H9 (cell line): Measurements from ENCODE around the gene IFIH1. TPM values are rescaled to one million over a fixed set of nuclear protein-coding genes. Genes with fewer than 3 reads are reported as not detected.

Experiments
- DNase-seq: peaks from one replicate; pipeline ENCODE4 v3.0.0-alpha.2; 2017
- H2AFZ ChIP-seq: one replicate; pipeline ENCODE4 v1.6.1; 2013; ENCODE audit warnings: mild to moderate bottlenecking, low read length, control low read depth, moderate library complexity
- H2AK5ac ChIP-seq: 2 replicates; pipeline ENCODE4 v1.6.1; 2013; ENCODE audit warnings: low read length, control low read depth, mixed read lengths; ENCODE audit not compliant: insufficient read length
- H2BK120ac ChIP-seq: one replicate; pipeline ENCODE4 v1.6.1; 2013; ENCODE audit warnings: low read depth, mild to moderate bottlenecking, low read length, control low read depth, inconsistent platforms; ENCODE audit not compliant: poor library complexity, severe bottlenecking
- H2BK12ac ChIP-seq: 2 replicates; pipeline ENCODE4 v1.6.1; 2013; ENCODE audit warnings: low read length, control low read depth, mixed read lengths, low read depth; ENCODE audit not compliant: insufficient read length
- H2BK15ac ChIP-seq: 2 replicates; pipeline ENCODE4 v1.6.1; 2013; ENCODE audit warnings: low read depth, low read length, control low read depth
- H2BK20ac ChIP-seq: one replicate; pipeline ENCODE4 v1.6.1; 2013; ENCODE audit warnings: low read depth, mild to moderate bottlenecking, low read length, control low read depth, inconsistent platforms; ENCODE audit not compliant: poor library complexity, severe bottlenecking
- H2BK5ac ChIP-seq: 2 replicates; pipeline ENCODE4 v1.6.1; 2013; ENCODE audit warnings: low read length, control low read depth, mixed read lengths; ENCODE audit not compliant: insufficient read length
- H3K14ac ChIP-seq: 2 replicates; pipeline ENCODE4 v1.6.1; 2013; ENCODE audit warnings: low read length, control low read depth; ENCODE audit not compliant: insufficient read depth
- H3K18ac ChIP-seq: 2 replicates; pipeline ENCODE4 v1.6.1; 2013; ENCODE audit warnings: low read depth, mild to moderate bottlenecking, mixed read lengths, low read length, control low read depth; ENCODE audit not compliant: insufficient read length
- H3K23ac ChIP-seq: 2 replicates; pipeline ENCODE4 v1.6.1; 2013; ENCODE audit warnings: low read length, control low read depth, mixed read lengths, low read depth; ENCODE audit not compliant: insufficient read length
- H3K23me2 ChIP-seq: 2 replicates; pipeline ENCODE4 v1.6.1; 2013; ENCODE audit warnings: low read depth, mild to moderate bottlenecking, mixed read lengths, low read length, control low read depth; ENCODE audit not compliant: insufficient read length, poor library complexity, severe bottlenecking
- H3K27ac ChIP-seq: 2 replicates; pipeline ENCODE4 v1.5.1; 2013; ENCODE audit warnings: low read length, control low read depth, mixed read lengths, low read depth; ENCODE audit not compliant: insufficient read length
- H3K27me3 ChIP-seq: 2 replicates; pipeline ENCODE4 v1.6.1; 2013; ENCODE audit warnings: low read length, control low read depth, inconsistent platforms; ENCODE audit not compliant: insufficient read depth
- H3K4ac ChIP-seq: 2 replicates; pipeline ENCODE4 v1.6.1; 2013; ENCODE audit warnings: low read depth, mild to moderate bottlenecking, control low read depth, inconsistent platforms, low read length, moderate library complexity
- H3K4me1 ChIP-seq: 2 replicates; pipeline ENCODE4 v1.6.1; 2013; ENCODE audit warnings: low read length, control low read depth, inconsistent platforms; ENCODE audit not compliant: insufficient read depth
- H3K4me2 ChIP-seq: 2 replicates; pipeline ENCODE4 v1.6.1; 2013; ENCODE audit warnings: low read length, control low read depth, mixed read lengths; ENCODE audit not compliant: insufficient read length, insufficient read depth
- H3K56ac ChIP-seq: 2 replicates; pipeline ENCODE4 v1.6.1; 2013; ENCODE audit warnings: low read depth, mild to moderate bottlenecking, mixed read lengths, low read length, control low read depth; ENCODE audit not compliant: insufficient read length
- H3K79me1 ChIP-seq: 2 replicates; pipeline ENCODE4 v1.6.1; 2013; ENCODE audit warnings: low read depth, mild to moderate bottlenecking, moderate library complexity, low read length, control low read depth, inconsistent platforms; ENCODE audit not compliant: insufficient read depth, poor library complexity, severe bottlenecking
- H3K79me2 ChIP-seq: 2 replicates; pipeline ENCODE4 v1.6.1; 2013; ENCODE audit warnings: low read length, control low read depth, inconsistent platforms; ENCODE audit not compliant: insufficient read depth
- H3K9ac ChIP-seq: 2 replicates; pipeline ENCODE4 v1.6.1; 2013; ENCODE audit warnings: low read length, control low read depth, mixed read lengths; ENCODE audit not compliant: insufficient read length; ENCODE audit errors: extremely low read depth
- H3K9me3 ChIP-seq: one replicate; pipeline ENCODE4 v1.6.1; 2013; ENCODE audit warnings: low read depth, low read length, inconsistent platforms; ENCODE audit not compliant: control insufficient read depth
- H3T11ph ChIP-seq: one replicate; pipeline ENCODE4 v1.6.1; 2013; ENCODE audit warnings: mild to moderate bottlenecking, low read length, control low read depth, inconsistent platforms
- H4K20me1 ChIP-seq: one replicate; pipeline ENCODE4 v1.6.1; 2013; ENCODE audit not compliant: control insufficient read depth, insufficient read length, insufficient read depth
- H4K5ac ChIP-seq: 2 replicates; pipeline ENCODE4 v1.6.1; 2013; ENCODE audit warnings: low read depth, mild to moderate bottlenecking, mixed read lengths, low read length, control low read depth; ENCODE audit not compliant: insufficient read length
- H4K8ac ChIP-seq: replicated peaks from 2 replicates; pipeline ENCODE4 v1.6.1; 2013; ENCODE audit warnings: low read length, control low read depth, mixed read lengths, low read depth; ENCODE audit not compliant: insufficient read length
- H4K91ac ChIP-seq: 2 replicates; pipeline ENCODE4 v1.6.1; 2013; ENCODE audit warnings: low read depth, mild to moderate bottlenecking, moderate library complexity, mixed read lengths, low read length, control low read depth; ENCODE audit not compliant: insufficient read length
- H3K27ac Mint-ChIP-seq, 3 experiments: 2 replicates in 2 of 3; 3 replicates in 1 of 3; pipeline ENCODE4 v1.8.0; 2020 to 2021; ENCODE audit warnings: mixed read lengths in 3 of 3, mild to moderate bottlenecking in 1 of 3, moderate library complexity in 1 of 3
- H3K27me3 Mint-ChIP-seq: 2 replicates; pipeline ENCODE4 v1.8.0; 2021; ENCODE audit warnings: low read depth, mild to moderate bottlenecking, moderate library complexity, mixed read lengths
- H3K36me3 Mint-ChIP-seq, 3 experiments: 2 replicates in 2 of 3; 3 replicates in 1 of 3; pipeline ENCODE4 v1.8.0; 2020 to 2021; ENCODE audit warnings: low read depth in 3 of 3, mixed read lengths in 3 of 3; ENCODE audit not compliant: insufficient read depth in 1 of 3
- H3K4me1 Mint-ChIP-seq, 2 experiments: 2 replicates each; pipeline ENCODE4 v1.8.0; 2020; ENCODE audit warnings: mixed read lengths in 2 of 2
- H3K4me3 Mint-ChIP-seq, 2 experiments: 2 replicates in 1 of 2; 3 replicates in 1 of 2; pipeline ENCODE4 v1.8.0; 2020 to 2021; ENCODE audit warnings: mild to moderate bottlenecking in 2 of 2, mixed read lengths in 2 of 2, moderate library complexity in 1 of 2
- H3K9me3 Mint-ChIP-seq, 2 experiments: 2 replicates in 1 of 2; 3 replicates in 1 of 2; pipeline ENCODE4 v1.8.0; 2020; ENCODE audit warnings: mild to moderate bottlenecking in 2 of 2, mixed read lengths in 2 of 2, moderate library complexity in 1 of 2
- WGBS: extraction: QIAGEN DNeasy Blood & Tissue Kit; methylation state at CpG from one replicate; pipeline ENCODE4 v1.1.7; 2013; ENCODE audit warnings: missing lambda C conversion rate, low lambda C conversion rate, mixed read lengths; ENCODE audit not compliant: insufficient read length; ENCODE audit errors: extremely low coverage; 5-methylcytosine and 5-hydroxymethylcytosine counted together
- total RNA-seq: library from RNA; stranded (reverse); gene quantifications from 2 replicates; pipeline ENCODE4 v1.2.1, GENCODE V29; 2021
- TF ChIP-seq, protein P1 (sequence below): fragments of 200-600 bp; sonication (generic); conservative IDR thresholded peaks from 3 replicates; pipeline ENCODE4 v1.8.0; 2021; ENCODE audit warnings: antibody characterized with exemption, mild to moderate bottlenecking

The IFIH1 gene
- total RNA-seq, 1 experiment from 2014 or later, result 0.81 TPM

DNA sequence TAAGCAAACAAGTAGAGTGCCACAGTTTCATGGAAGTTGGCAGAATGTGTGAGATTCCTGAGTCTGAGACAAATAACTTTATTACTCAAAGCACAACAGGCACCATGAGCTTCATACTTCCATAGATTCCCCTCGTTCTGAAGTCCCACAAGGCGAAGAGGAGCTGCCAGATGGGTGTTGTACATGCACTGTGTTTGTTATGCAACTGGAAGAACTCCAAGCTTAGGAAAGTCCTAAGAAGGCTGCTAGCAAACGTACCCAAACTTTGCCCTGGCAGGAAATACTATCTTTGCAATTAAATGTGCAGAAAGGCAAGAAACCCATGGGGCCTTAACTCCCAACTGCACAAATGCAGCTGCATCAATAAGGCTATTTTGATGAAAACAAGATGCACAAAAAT is 23.8 kb upstream of the IFIH1 start:
- Histone ChIP-seq H3K27ac (no peak overlapping the region), H3K27me3 (no peaks in the 10 kb centered on the region), H3K23ac (no peak overlapping the region), H2BK15ac (no peak overlapping the region), H3K4me1 (no peaks in the 10 kb centered on the region), H2BK120ac (no peak overlapping the region), H3K79me1 (no peaks in the 10 kb centered on the region), H3K4ac (no peak overlapping the region), H3K14ac (no peak overlapping the region), H3K23me2 (peaks cover 3% of the 10 kb centered on the region), H2AK5ac (no peak overlapping the region), H3K18ac (no peak overlapping the region), H4K5ac (no peak overlapping the region), H4K8ac (no peak overlapping the region), H3K9ac (no peak overlapping the region), H2AFZ (no peak overlapping the region), H2BK5ac (no peak overlapping the region), H3K56ac (no peak overlapping the region), H2BK20ac (no peak overlapping the region), H3K4me2 (no peak overlapping the region), H2BK12ac (no peak overlapping the region), H4K20me1 (no peaks in the 10 kb centered on the region), H3K9me3 (no peaks in the 10 kb centered on the region), H4K91ac (no peak overlapping the region), H3K79me2 (no peaks in the 10 kb centered on the region; the same call in 1 of the 2 replicates), H3T11ph (no peak overlapping the region)
- Mint-ChIP-seq H3K27me3 (peaks cover 13% of the 10 kb centered on the region), H3K27ac (no peak overlapping the region), H3K9me3 (no peaks in the 10 kb centered on the region), H3K4me3 (no peak overlapping the region), H3K4me1 (peaks cover 10 to 13% of the 10 kb centered on the region in 2 experiments), H3K36me3 (no peaks in the 10 kb centered on the region)
- TF ChIP-seq, protein P1, sequence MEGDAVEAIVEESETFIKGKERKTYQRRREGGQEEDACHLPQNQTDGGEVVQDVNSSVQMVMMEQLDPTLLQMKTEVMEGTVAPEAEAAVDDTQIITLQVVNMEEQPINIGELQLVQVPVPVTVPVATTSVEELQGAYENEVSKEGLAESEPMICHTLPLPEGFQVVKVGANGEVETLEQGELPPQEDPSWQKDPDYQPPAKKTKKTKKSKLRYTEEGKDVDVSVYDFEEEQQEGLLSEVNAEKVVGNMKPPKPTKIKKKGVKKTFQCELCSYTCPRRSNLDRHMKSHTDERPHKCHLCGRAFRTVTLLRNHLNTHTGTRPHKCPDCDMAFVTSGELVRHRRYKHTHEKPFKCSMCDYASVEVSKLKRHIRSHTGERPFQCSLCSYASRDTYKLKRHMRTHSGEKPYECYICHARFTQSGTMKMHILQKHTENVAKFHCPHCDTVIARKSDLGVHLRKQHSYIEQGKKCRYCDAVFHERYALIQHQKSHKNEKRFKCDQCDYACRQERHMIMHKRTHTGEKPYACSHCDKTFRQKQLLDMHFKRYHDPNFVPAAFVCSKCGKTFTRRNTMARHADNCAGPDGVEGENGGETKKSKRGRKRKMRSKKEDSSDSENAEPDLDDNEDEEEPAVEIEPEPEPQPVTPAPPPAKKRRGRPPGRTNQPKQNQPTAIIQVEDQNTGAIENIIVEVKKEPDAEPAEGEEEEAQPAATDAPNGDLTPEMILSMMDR, result no peak
- DNase-seq, result no peak
- no CpG with 5 or more reads among the region's 3 CpGs for WGBS
